HG02943 (cell line): ENCODE results near the gene CNKSR2.
"Not testable (repeated sequence)": the region's sequence is repeated elsewhere in the genome, so short reads cannot be mapped to it uniquely, and the experiment has no call there.

Source experiments
- ATAC-seq: cut with Tn5 transposase; IDR thresholded peaks from one replicate; pipeline ENCODE4 v1.9.1; 2021; ENCODE audit warnings: mild to moderate bottlenecking, low read depth, moderate library complexity; ENCODE audit not compliant: unreplicated experiment

The CNKSR2 gene

GRCh38 chrX:21437036-21437435 is 62.8 kb downstream of the CNKSR2 start:
- ATAC-seq: no peak

- ATAC-seq: peak; percentile 90
These were observed 64.6 kb downstream of the CNKSR2 start for GRCh38 chrX:21438792-21439191.

GRCh38 chrX:21440911-21441310 is 66.7 kb downstream of the CNKSR2 start:
- no peak for ATAC-seq

- no peak for ATAC-seq
These were observed 83.5 kb downstream of the CNKSR2 start for GRCh38 chrX:21457718-21458117.

- ATAC-seq: no peak
These were observed 94.9 kb downstream of the CNKSR2 start for GRCh38 chrX:21469071-21469470.

- no peak for ATAC-seq
These were observed 102.7 kb downstream of the CNKSR2 start for GRCh38 chrX:21476909-21477308.

GRCh38 chrX:21479695-21480270 is 105.6 kb downstream of the CNKSR2 start:
- ATAC-seq: peak; percentile 87

GRCh38 chrX:21481761-21482160 is 107.5 kb downstream of the CNKSR2 start:
- ATAC-seq: no peak

- not testable (repeated sequence) for ATAC-seq
These were observed 109.8 kb downstream of the CNKSR2 start for GRCh38 chrX:21484051-21484450.

GRCh38 chrX:21487832-21488231 is 113.6 kb downstream of the CNKSR2 start:
- ATAC-seq: no peak

GRCh38 chrX:21490341-21490740 is 116.1 kb downstream of the CNKSR2 start:
- ATAC-seq: no peak

- ATAC-seq: no peak
These were observed 119.1 kb downstream of the CNKSR2 start for GRCh38 chrX:21493226-21493830.

- peak; percentile 92 for ATAC-seq
These were observed 129.4 kb downstream of the CNKSR2 start for GRCh38 chrX:21503593-21503992.

- no peak for ATAC-seq
These were observed 135.7 kb downstream of the CNKSR2 start for GRCh38 chrX:21509912-21510311.

GRCh38 chrX:21524008-21524407 is 149.8 kb downstream of the CNKSR2 start:
- no peak for ATAC-seq

- no peak for ATAC-seq
These were observed 153.9 kb downstream of the CNKSR2 start for GRCh38 chrX:21528076-21528475.

- ATAC-seq: no peak
These were observed 155.6 kb downstream of the CNKSR2 start for GRCh38 chrX:21529771-21530170.

- not testable (repeated sequence) for ATAC-seq
These were observed 170.4 kb downstream of the CNKSR2 start for GRCh38 chrX:21544642-21545041.

- ATAC-seq: no peak
These were observed 185.2 kb downstream of the CNKSR2 start for GRCh38 chrX:21559417-21559816.

- ATAC-seq: no peak
These were observed 190.8 kb downstream of the CNKSR2 start for GRCh38 chrX:21565025-21565424.

- no peak for ATAC-seq
These were observed 200.6 kb downstream of the CNKSR2 start for GRCh38 chrX:21574793-21575192.

- no peak for ATAC-seq
These were observed 207.3 kb downstream of the CNKSR2 start for GRCh38 chrX:21581479-21581878.
